ENCODE results near the gene OPCML.

The OPCML gene

GRCh38 chr11:132873841-132874240 is 658.5 kb downstream of the OPCML start:
- Histone ChIP-seq H3K9me3 (ENCODE audit: control insufficient read depth, insufficient read depth, low read depth, low read length) (no peaks in the 10 kb centered on the region), H3K27ac (ENCODE audit: low read depth, low read length) (no peak overlapping the region)

GRCh38 chr11:132872211-132872610 is 660.1 kb downstream of the OPCML start:
- Histone ChIP-seq H3K36me3 (ENCODE audit: control insufficient read depth, insufficient read depth, low read length) (no peaks in the 10 kb centered on the region), H3K27ac (ENCODE audit: low read depth, low read length) (no peak overlapping the region), H3K9me3 (ENCODE audit: control insufficient read depth, insufficient read depth, low read depth, low read length) (no peaks in the 10 kb centered on the region), H3K4me3 (ENCODE audit: low read depth, low read length) (no peak overlapping the region), H3K27me3 (ENCODE audit: control insufficient read depth, insufficient read depth, low read length) (no peaks in the 10 kb centered on the region), H3K4me1 (ENCODE audit: control insufficient read depth, insufficient read depth, low read length) (peaks cover 5% of the 10 kb centered on the region; the same call in 1 of the 2 replicates), H3K9ac (ENCODE audit: low read length) (no peak overlapping the region)

More at GRCh38 chr11:132873841-132874240, 658.5 kb downstream of the OPCML start:
- Histone ChIP-seq H3K4me3 (ENCODE audit: low read depth, low read length) (no peak overlapping the region), H3K36me3 (ENCODE audit: control insufficient read depth, insufficient read depth, low read length) (no peaks in the 10 kb centered on the region), H3K27me3 (ENCODE audit: control insufficient read depth, insufficient read depth, low read length) (no peaks in the 10 kb centered on the region), H3K4me1 (ENCODE audit: control insufficient read depth, insufficient read depth, low read length) (peaks cover 5% of the 10 kb centered on the region; the same call in 1 of the 2 replicates), H3K9ac (ENCODE audit: low read length) (no peak overlapping the region)

GRCh38 chr11:132866783-132867545 is 665.3 kb downstream of the OPCML start:
- no peaks in the 10 kb centered on the region for H3K36me3 ChIP-seq (ENCODE audit: control insufficient read depth, insufficient read depth, low read length)
- H3K27me3 ChIP-seq (ENCODE audit: control insufficient read depth, insufficient read depth, low read length) = no peaks in the 10 kb centered on the region
- no peak overlapping the region for H3K9ac ChIP-seq (ENCODE audit: low read length)
- H3K27ac ChIP-seq (ENCODE audit: low read depth, low read length) = no peak overlapping the region
- no peaks in the 10 kb centered on the region for H3K9me3 ChIP-seq (ENCODE audit: control insufficient read depth, insufficient read depth, low read depth, low read length)
- no peak overlapping the region for H3K4me3 ChIP-seq (ENCODE audit: low read depth, low read length)
- no peaks in the 10 kb centered on the region for H3K4me1 ChIP-seq (ENCODE audit: control insufficient read depth, insufficient read depth, low read length)

- H3K27ac ChIP-seq (ENCODE audit: low read depth, low read length) = no peak overlapping the region
- no peaks in the 10 kb centered on the region for H3K36me3 ChIP-seq (ENCODE audit: control insufficient read depth, insufficient read depth, low read length)
- no peak overlapping the region for H3K9ac ChIP-seq (ENCODE audit: low read length)
- H3K27me3 ChIP-seq (ENCODE audit: control insufficient read depth, insufficient read depth, low read length) = no peaks in the 10 kb centered on the region
- no peaks in the 10 kb centered on the region for H3K4me1 ChIP-seq (ENCODE audit: control insufficient read depth, insufficient read depth, low read length)
- H3K4me3 ChIP-seq (ENCODE audit: low read depth, low read length) = no peak overlapping the region
- no peaks in the 10 kb centered on the region for H3K9me3 ChIP-seq (ENCODE audit: control insufficient read depth, insufficient read depth, low read depth, low read length)
Observed at GRCh38 chr11:132865623-132866022, 666.7 kb downstream of the OPCML start.

- no peak overlapping the region for H3K9ac ChIP-seq (ENCODE audit: low read length)
Observed at GRCh38 chr11:132864811-132865576, 667.3 kb downstream of the OPCML start.

GRCh38 chr11:132862933-132863332 is 669.4 kb downstream of the OPCML start:
- peaks cover 8% of the 10 kb centered on the region; the same call in 1 of the 2 replicates for H3K4me1 ChIP-seq (ENCODE audit: control insufficient read depth, insufficient read depth, low read length)
- H3K4me3 ChIP-seq (ENCODE audit: low read depth, low read length) = no peak overlapping the region
- H3K9me3 ChIP-seq (ENCODE audit: control insufficient read depth, insufficient read depth, low read depth, low read length) = no peaks in the 10 kb centered on the region
- H3K27ac ChIP-seq (ENCODE audit: low read depth, low read length) = no peak overlapping the region
- H3K27me3 ChIP-seq (ENCODE audit: control insufficient read depth, insufficient read depth, low read length) = no peaks in the 10 kb centered on the region
- no peaks in the 10 kb centered on the region for H3K36me3 ChIP-seq (ENCODE audit: control insufficient read depth, insufficient read depth, low read length)
- no peak overlapping the region for H3K9ac ChIP-seq (ENCODE audit: low read length)

More at GRCh38 chr11:132864811-132865576, 667.3 kb downstream of the OPCML start:
- Histone ChIP-seq H3K36me3 (ENCODE audit: control insufficient read depth, insufficient read depth, low read length) (no peaks in the 10 kb centered on the region), H3K4me1 (ENCODE audit: control insufficient read depth, insufficient read depth, low read length) (no peaks in the 10 kb centered on the region), H3K27ac (ENCODE audit: low read depth, low read length) (no peak overlapping the region), H3K9me3 (ENCODE audit: control insufficient read depth, insufficient read depth, low read depth, low read length) (no peaks in the 10 kb centered on the region), H3K4me3 (ENCODE audit: low read depth, low read length) (no peak overlapping the region), H3K27me3 (ENCODE audit: control insufficient read depth, insufficient read depth, low read length) (no peaks in the 10 kb centered on the region)

- Histone ChIP-seq H3K4me3 (ENCODE audit: low read depth, low read length) (no peak overlapping the region), H3K9ac (ENCODE audit: low read length) (no peak overlapping the region), H3K27ac (ENCODE audit: low read depth, low read length) (no peak overlapping the region), H3K4me1 (ENCODE audit: control insufficient read depth, insufficient read depth, low read length) (peaks cover 10% of the 10 kb centered on the region; the same call in 1 of the 2 replicates), H3K27me3 (ENCODE audit: control insufficient read depth, insufficient read depth, low read length) (no peaks in the 10 kb centered on the region), H3K9me3 (ENCODE audit: control insufficient read depth, insufficient read depth, low read depth, low read length) (no peaks in the 10 kb centered on the region), H3K36me3 (ENCODE audit: control insufficient read depth, insufficient read depth, low read length) (no peaks in the 10 kb centered on the region)
Observed at GRCh38 chr11:132862137-132862536, 670.2 kb downstream of the OPCML start.

GRCh38 chr11:132859306-132859705 is 673.0 kb downstream of the OPCML start:
- Histone ChIP-seq H3K9me3 (ENCODE audit: control insufficient read depth, insufficient read depth, low read depth, low read length) (peaks cover 20% of the 10 kb centered on the region), H3K9ac (ENCODE audit: low read length) (no peak overlapping the region), H3K27ac (ENCODE audit: low read depth, low read length) (no peak overlapping the region), H3K4me3 (ENCODE audit: low read depth, low read length) (no peak overlapping the region), H3K36me3 (ENCODE audit: control insufficient read depth, insufficient read depth, low read length) (no peaks in the 10 kb centered on the region), H3K4me1 (ENCODE audit: control insufficient read depth, insufficient read depth, low read length) (peaks cover 10% of the 10 kb centered on the region; the same call in 1 of the 2 replicates), H3K27me3 (ENCODE audit: control insufficient read depth, insufficient read depth, low read length) (no peaks in the 10 kb centered on the region)

- Histone ChIP-seq H3K27ac (ENCODE audit: low read depth, low read length) (no peak overlapping the region), H3K4me3 (ENCODE audit: low read depth, low read length) (no peak overlapping the region), H3K9me3 (ENCODE audit: control insufficient read depth, insufficient read depth, low read depth, low read length) (peaks cover 20% of the 10 kb centered on the region), H3K36me3 (ENCODE audit: control insufficient read depth, insufficient read depth, low read length) (no peaks in the 10 kb centered on the region), H3K9ac (ENCODE audit: low read length) (no peak overlapping the region), H3K4me1 (ENCODE audit: control insufficient read depth, insufficient read depth, low read length) (peaks cover 14% of the 10 kb centered on the region; the same call in 1 of the 2 replicates), H3K27me3 (ENCODE audit: control insufficient read depth, insufficient read depth, low read length) (no peaks in the 10 kb centered on the region)
Observed at GRCh38 chr11:132858223-132858622, 674.1 kb downstream of the OPCML start.

- no peaks in the 10 kb centered on the region for H3K36me3 ChIP-seq (ENCODE audit: control insufficient read depth, insufficient read depth, low read length)
- peaks cover 20% of the 10 kb centered on the region for H3K9me3 ChIP-seq (ENCODE audit: control insufficient read depth, insufficient read depth, low read depth, low read length)
- no peaks in the 10 kb centered on the region for H3K27me3 ChIP-seq (ENCODE audit: control insufficient read depth, insufficient read depth, low read length)
- H3K27ac ChIP-seq (ENCODE audit: low read depth, low read length) = no peak overlapping the region
- no peak overlapping the region for H3K9ac ChIP-seq (ENCODE audit: low read length)
- no peak overlapping the region for H3K4me3 ChIP-seq (ENCODE audit: low read depth, low read length)
- peaks cover 14% of the 10 kb centered on the region; the same call in 1 of the 2 replicates for H3K4me1 ChIP-seq (ENCODE audit: control insufficient read depth, insufficient read depth, low read length)
Observed at GRCh38 chr11:132856032-132856431, 676.3 kb downstream of the OPCML start.

- no peak overlapping the region for H3K4me3 ChIP-seq (ENCODE audit: low read depth, low read length)
- H3K4me1 ChIP-seq (ENCODE audit: control insufficient read depth, insufficient read depth, low read length) = peaks cover 14% of the 10 kb centered on the region; the same call in 1 of the 2 replicates
- H3K36me3 ChIP-seq (ENCODE audit: control insufficient read depth, insufficient read depth, low read length) = no peaks in the 10 kb centered on the region
- H3K9me3 ChIP-seq (ENCODE audit: control insufficient read depth, insufficient read depth, low read depth, low read length) = peaks cover 20% of the 10 kb centered on the region
- no peaks in the 10 kb centered on the region for H3K27me3 ChIP-seq (ENCODE audit: control insufficient read depth, insufficient read depth, low read length)
- H3K27ac ChIP-seq (ENCODE audit: low read depth, low read length) = no peak overlapping the region
- no peak overlapping the region for H3K9ac ChIP-seq (ENCODE audit: low read length)
Observed at GRCh38 chr11:132855516-132855915, 676.8 kb downstream of the OPCML start.
